Caco-2 (cell line): ENCODE data around the gene PSMC4. TPM values are rescaled to one million over a fixed set of nuclear protein-coding genes. Genes with fewer than 3 reads are reported as not detected.

Experiments used
- BruUV-seq: library from RNA; stranded (reverse); fragments of 400-500 nt; replicated peaks from 2 replicates; lab custom pipeline; 2021; lab: Mats Ljungman, UMichigan
- CTCF ChIA-PET: fragments of 300-600 bp; sonication (Branson Sonifier 250); formaldehyde crosslinking; loops from one replicate; lab custom pipeline; 2022; ENCODE audit warnings: antibody characterized with exemption; lab: Charles Lee
- POLR2A ChIA-PET: fragments of 300-600 bp; sonication (Branson Sonifier 250); formaldehyde crosslinking; loops from one replicate; lab custom pipeline; 2022; ENCODE audit warnings: antibody characterized with exemption; lab: Charles Lee
- DNase-seq, 2 experiments: peaks; one replicate each; pipeline versions ENCODE4 v3.0.0 to v3.0.0-alpha.2; 2020 to 2022
- H3K27me3 ChIP-seq: replicated peaks from 2 replicates; pipeline ENCODE4 v1.6.0; 2011; ENCODE audit warnings: low read length; ENCODE audit not compliant: control insufficient read depth, insufficient read depth
- H3K36me3 ChIP-seq: 2 replicates; pipeline ENCODE4 v1.5.1; 2011; ENCODE audit warnings: low read length; ENCODE audit not compliant: control insufficient read depth, insufficient read depth
- H3K4me1 ChIP-seq: fragments of 250-450 bp; sonication (Bioruptor Pico); 2 replicates; pipeline ENCODE4 v1.5.1; 2020; ENCODE audit warnings: mild to moderate bottlenecking
- H3K4me3 ChIP-seq: 2 replicates; pipeline ENCODE4 v1.5.1; 2011; ENCODE audit warnings: low read depth, mild to moderate bottlenecking, control low read depth, low read length
- H3K9me3 ChIP-seq: fragments of 250-450 bp; sonication (Bioruptor Pico); 2 replicates; pipeline ENCODE4 v1.5.1; 2020; ENCODE audit warnings: mild to moderate bottlenecking, moderate library complexity
- H3K27ac Mint-ChIP-seq: one replicate; pipeline ENCODE4 v1.8.0; 2022; ENCODE audit warnings: mixed read lengths; ENCODE audit not compliant: unreplicated experiment
- H3K27me3 Mint-ChIP-seq: one replicate; pipeline ENCODE4 v1.8.0; 2022; ENCODE audit warnings: mixed read lengths; ENCODE audit not compliant: insufficient read depth, unreplicated experiment
- H3K36me3 Mint-ChIP-seq: one replicate; pipeline ENCODE4 v1.8.0; 2022; ENCODE audit warnings: mild to moderate bottlenecking, mixed read lengths; ENCODE audit not compliant: insufficient read depth, unreplicated experiment
- H3K4me1 Mint-ChIP-seq: one replicate; pipeline ENCODE4 v1.8.0; 2022; ENCODE audit warnings: low read depth, mixed read lengths; ENCODE audit not compliant: unreplicated experiment
- H3K4me3 Mint-ChIP-seq: one replicate; pipeline ENCODE4 v1.8.0; 2022; ENCODE audit warnings: mild to moderate bottlenecking, moderate library complexity, mixed read lengths; ENCODE audit not compliant: unreplicated experiment
- H3K9me3 Mint-ChIP-seq: one replicate; pipeline ENCODE4 v1.8.0; 2022; ENCODE audit warnings: mixed read lengths; ENCODE audit not compliant: unreplicated experiment
- CTCF ChIP-seq, 2 experiments: fragments of 200-600 bp in 1 of 2; IDR thresholded peaks; 1 replicate in 1 of 2; 2 replicates in 1 of 2; pipeline versions ENCODE4 v1.5.1 to v1.8.0; 2011 to 2022; ENCODE audit warnings: antibody characterized with exemption in 1 of 2, control low read depth in 1 of 2, inconsistent platforms in 1 of 2, low read depth in 1 of 2, low read length in 1 of 2, mild to moderate bottlenecking in 1 of 2, moderate library complexity in 1 of 2; ENCODE audit not compliant: insufficient read depth in 1 of 2, severe bottlenecking in 1 of 2, unreplicated experiment in 1 of 2
- intact Hi-C: fragments of 100-400 bp; cut with micrococcal nuclease; formaldehyde crosslinking; loops from one replicate; pipeline ENCODE4 v1.10.0; 2022; ENCODE audit not compliant: unreplicated experiment
- total RNA-seq: library from RNA; stranded (reverse); gene quantifications from 2 replicates; pipeline ENCODE4 v1.2.3, GENCODE V29; 2022

Gene PSMC4
- total RNA-seq, 1 experiment from 2014 or later, result 183 TPM

- no peak for DNase-seq
Observed at GRCh38 chr19:39963898-39964297, 7.1 kb upstream of the PSMC4 start.

GRCh38 chr19:39966617-39967016 lies 4.3 kb upstream of the PSMC4 start:
- no peaks in the 10 kb centered on the region for H3K36me3 ChIP-seq
- ChIA-PET POLR2A (no interaction called here), CTCF (no interaction called here)
- Mint-ChIP-seq H3K9me3 (peaks cover 10% of the 10 kb centered on the region), H3K4me1 (peaks cover 20% of the 10 kb centered on the region), H3K4me3 (no peak overlapping the region), H3K36me3 (peaks cover 13% of the 10 kb centered on the region), H3K27ac (no peak overlapping the region), H3K27me3 (no peaks in the 10 kb centered on the region)
- no peaks in the 10 kb centered on the region for H3K9me3 ChIP-seq
- TF ChIP-seq CTCF (IDR thresholded peaks at IDR 0.05; ENCODE audit: insufficient read depth in 1 of 2, low read depth in 1 of 2, low read length in 1 of 2, severe bottlenecking in 1 of 2, unreplicated experiment in 1 of 2), result no peak
- intact Hi-C loops, result no loop called here
- BruUV-seq, result no TSS peak
- no peak overlapping the region for H3K4me3 ChIP-seq
- DNase-seq, result no peak
- no peaks in the 10 kb centered on the region for H3K27me3 ChIP-seq
- H3K4me1 ChIP-seq, result no peaks in the 10 kb centered on the region; the same call in 1 of the 2 replicates

More at GRCh38 chr19:39963898-39964297, 7.1 kb upstream of the PSMC4 start:
- Mint-ChIP-seq H3K4me1 (peaks cover 14% of the 10 kb centered on the region), H3K36me3 (no peaks in the 10 kb centered on the region), H3K27me3 (no peaks in the 10 kb centered on the region), H3K4me3 (no peak overlapping the region), H3K9me3 (peaks cover 10% of the 10 kb centered on the region), H3K27ac (no peak overlapping the region)
- no peaks in the 10 kb centered on the region for H3K36me3 ChIP-seq
- H3K4me3 ChIP-seq, result no peak overlapping the region
- POLR2A ChIA-PET, result no interaction called here
- no peaks in the 10 kb centered on the region for H3K9me3 ChIP-seq
- CTCF ChIA-PET, result no interaction called here
- intact Hi-C loops, result no loop called here
- H3K4me1 ChIP-seq, result no peaks in the 10 kb centered on the region
- no TSS peak for BruUV-seq
- no peak for TF ChIP-seq CTCF (IDR thresholded peaks at IDR 0.05; ENCODE audit: insufficient read depth in 1 of 2, low read depth in 1 of 2, low read length in 1 of 2, severe bottlenecking in 1 of 2, unreplicated experiment in 1 of 2)
- no peaks in the 10 kb centered on the region; the same call in 1 of the 2 replicates for H3K27me3 ChIP-seq

GRCh38 chr19:39967561-39967960 lies 3.4 kb upstream of the PSMC4 start:
- no peaks in the 10 kb centered on the region for H3K36me3 ChIP-seq
- BruUV-seq, result no TSS peak
- CTCF ChIA-PET, result no interaction called here
- Mint-ChIP-seq H3K4me3 (no peak overlapping the region), H3K4me1 (peaks cover 25% of the 10 kb centered on the region), H3K9me3 (peaks cover 9% of the 10 kb centered on the region), H3K27me3 (no peaks in the 10 kb centered on the region), H3K27ac (no peak overlapping the region), H3K36me3 (peaks cover 22% of the 10 kb centered on the region)
- H3K4me1 ChIP-seq, result peaks cover 6% of the 10 kb centered on the region; the same call in 1 of the 2 replicates
- no peaks in the 10 kb centered on the region for H3K27me3 ChIP-seq
- POLR2A ChIA-PET, result no interaction called here
- intact Hi-C loops, result no loop called here
- no peak for DNase-seq
- H3K9me3 ChIP-seq, result no peaks in the 10 kb centered on the region
- TF ChIP-seq CTCF (IDR thresholded peaks at IDR 0.05; ENCODE audit: insufficient read depth in 1 of 2, low read depth in 1 of 2, low read length in 1 of 2, severe bottlenecking in 1 of 2, unreplicated experiment in 1 of 2), result no peak
- H3K4me3 ChIP-seq, result no peak overlapping the region
